GM19023 (cell line): ENCODE results near the gene EML6.
"Not testable (repeated sequence)": the region's sequence is repeated elsewhere in the genome, so short reads cannot be mapped to it uniquely, and the experiment has no call there.

Experiments used
- ATAC-seq: cut with Tn5 transposase; IDR thresholded peaks from one replicate; pipeline ENCODE4 v1.9.1; 2021; ENCODE audit warnings: mild to moderate bottlenecking, moderate library complexity; ENCODE audit not compliant: unreplicated experiment

The EML6 gene

DNA sequence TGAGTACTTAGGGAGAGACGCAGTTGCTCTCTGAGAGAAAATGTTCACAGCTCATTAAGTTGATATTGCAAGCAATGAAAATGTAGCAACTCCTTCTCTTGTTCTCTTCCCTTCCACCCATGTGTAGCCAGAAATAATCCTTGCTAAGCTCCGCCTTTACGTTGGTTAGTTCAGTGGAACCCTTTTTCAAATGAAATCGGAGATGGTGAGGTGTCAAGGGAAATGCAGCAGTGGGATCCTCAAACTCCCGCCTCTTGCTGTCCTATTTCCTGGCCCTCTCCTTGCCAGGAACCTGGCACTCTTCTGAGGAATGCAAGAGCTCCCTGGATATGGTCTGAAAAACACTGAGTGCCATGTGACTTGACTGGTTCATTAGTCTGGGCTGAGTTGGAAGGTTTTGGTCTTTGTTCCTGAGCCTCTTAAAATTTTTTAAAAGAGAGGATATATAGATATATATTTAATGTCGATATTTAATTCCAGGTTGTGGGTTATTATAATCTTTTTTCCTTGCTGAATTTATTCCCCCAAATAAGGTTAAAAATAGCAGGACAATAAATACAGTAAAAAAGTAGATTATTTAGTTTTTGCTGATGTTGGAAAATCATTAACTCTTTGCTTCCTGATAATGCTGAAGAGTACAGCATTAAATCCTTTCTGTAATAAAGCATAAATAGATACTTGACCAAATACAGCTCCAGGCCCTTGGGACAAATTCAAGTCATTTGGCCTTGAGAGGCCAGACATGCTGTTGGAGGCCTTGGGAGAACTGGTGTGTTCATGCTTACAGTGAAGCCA is 116.2 kb downstream of the EML6 start:
- ATAC-seq, result no peak

DNA sequence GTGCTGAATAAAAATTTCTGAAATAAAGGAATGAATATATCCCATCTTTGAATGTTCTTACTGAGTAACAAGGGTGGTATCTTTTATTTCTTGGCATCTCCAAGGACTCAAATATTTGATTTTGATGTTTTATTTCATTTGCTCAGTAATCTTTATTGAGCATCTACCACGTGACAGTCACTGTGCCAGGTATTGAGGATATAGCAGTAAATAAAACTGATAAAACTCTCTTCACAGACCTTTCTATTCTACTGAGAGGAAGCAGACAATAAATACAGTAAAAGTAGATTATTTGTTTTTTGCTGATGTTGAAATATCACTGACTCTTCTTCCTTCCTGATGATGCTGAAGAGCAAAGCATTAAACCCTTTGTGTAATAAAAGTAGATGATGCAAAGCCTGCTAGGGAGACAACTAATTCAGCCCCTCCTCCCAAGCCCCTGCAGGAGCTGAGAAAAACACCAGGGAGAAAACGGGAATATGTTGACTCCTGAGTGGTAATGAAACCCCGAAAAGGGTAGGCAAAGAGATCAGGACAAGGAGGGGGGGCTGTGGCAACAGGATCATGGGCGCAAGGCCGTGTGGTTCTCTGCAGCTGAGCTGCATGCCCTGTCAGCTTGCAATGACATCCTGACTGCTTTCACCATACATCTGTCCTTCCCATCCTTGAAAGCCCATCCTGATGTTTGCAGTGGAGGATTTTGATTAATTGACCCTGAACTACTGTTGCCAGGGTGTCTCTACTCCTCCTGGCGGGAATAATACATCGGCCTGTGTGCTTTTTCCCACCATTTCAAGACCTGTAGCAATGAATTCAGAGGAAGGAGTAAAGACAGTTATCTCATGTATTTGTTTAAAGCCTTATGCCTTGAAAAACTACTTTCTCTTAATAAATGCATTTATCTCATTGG is 117.4 kb downstream of the EML6 start:
- ATAC-seq, result no peak

DNA sequence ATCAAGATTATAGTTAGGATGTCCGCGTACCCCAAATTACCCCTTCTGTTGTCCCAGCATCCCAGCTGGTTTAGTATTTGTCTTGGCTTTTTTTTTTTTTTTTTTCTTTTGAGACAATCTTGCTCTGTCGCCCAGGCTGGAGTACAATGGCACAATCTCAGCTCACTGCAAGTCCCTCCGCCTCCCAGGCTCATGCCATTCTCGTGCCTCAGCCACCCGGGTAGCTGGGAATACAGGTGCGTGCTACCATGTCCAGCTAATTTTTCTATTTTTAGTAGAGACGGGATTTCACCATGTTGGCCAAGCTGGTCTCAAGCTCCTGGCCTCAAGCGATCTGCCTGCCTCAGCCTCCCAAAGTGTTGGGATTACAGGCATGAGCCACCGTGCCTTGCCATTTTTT is 118.0 kb downstream of the EML6 start:
- ATAC-seq, result not testable (repeated sequence)

DNA sequence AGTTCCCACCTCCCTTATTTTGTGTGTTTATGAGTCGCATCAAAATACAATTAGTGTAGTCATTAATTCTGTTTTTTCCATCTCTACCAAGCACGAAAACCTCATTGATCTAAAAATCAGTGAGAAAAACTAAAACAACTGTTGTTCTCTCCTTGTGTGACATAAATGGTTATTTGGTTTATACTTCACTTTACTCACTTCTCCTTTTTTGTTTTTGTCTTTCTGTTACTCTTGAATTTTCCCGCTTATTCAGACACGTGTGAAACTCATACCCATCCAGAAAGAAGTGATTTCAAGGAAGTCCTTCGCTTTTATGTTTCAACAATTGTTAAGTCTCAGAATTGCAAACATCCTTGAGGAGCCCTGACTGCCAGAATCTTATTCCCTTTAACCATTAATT is 121.6 kb downstream of the EML6 start:
- no peak for ATAC-seq

DNA sequence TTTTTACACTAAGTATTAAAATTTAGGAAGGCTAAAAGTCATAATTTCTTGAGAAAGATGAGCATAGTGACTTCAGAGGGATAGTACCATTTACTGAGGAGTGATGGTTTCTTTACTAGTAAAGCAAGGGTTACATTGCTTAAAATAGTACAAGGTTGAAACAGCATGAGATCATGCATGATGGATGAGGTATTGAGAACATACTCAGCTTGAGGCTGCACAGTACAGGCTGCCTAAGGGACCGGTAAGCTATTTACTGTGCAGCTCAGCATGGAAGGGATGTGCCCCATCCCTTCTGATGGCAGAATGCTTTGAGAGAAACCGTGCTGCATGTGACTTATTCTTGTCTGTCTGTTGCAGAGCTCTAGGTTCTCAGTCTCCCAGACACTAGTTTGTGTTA is 122.1 kb downstream of the EML6 start:
- ATAC-seq, result no peak

DNA sequence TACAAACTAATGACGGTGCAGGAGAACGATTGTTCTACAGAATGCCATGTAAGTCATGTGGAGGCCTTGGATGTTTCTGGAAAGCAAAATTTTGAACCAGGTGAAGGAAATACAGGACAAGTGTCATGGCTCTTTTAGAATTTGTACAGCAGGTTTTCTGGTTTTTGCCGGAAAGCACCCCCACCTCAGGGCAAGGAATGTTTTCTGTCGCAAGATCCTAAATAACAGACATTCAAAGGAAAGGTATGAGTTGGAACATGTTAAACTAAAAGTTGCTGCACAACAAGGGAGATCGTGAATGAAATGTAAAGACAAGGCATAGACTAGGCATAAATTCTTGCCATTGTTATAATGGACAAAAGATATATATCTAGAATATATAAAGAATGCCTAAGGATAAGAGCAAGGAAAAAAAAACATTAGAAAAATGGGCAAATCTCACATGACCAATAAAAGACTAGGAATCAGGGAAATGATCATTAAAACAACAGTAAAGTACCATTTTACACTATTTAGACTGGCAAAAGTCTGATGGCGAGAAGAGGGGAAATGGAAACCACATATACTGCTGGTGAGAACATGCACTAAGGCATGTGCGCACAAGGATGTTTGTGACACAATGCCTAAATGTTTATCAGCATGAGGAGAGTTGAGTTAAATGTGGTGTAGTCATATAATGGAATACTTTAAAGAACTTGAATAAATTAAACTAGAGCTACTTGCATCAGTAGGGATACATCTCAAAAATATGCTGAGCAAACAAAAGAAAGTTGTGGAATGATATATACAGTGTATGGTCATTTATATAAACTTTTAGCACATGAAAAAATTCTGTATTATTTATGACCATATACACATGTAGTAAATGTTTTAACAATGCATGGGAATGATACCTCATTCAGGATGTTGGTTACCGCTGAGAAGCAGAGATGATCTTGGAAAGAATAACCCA is 127.0 kb downstream of the EML6 start:
- ATAC-seq, result no peak

DNA sequence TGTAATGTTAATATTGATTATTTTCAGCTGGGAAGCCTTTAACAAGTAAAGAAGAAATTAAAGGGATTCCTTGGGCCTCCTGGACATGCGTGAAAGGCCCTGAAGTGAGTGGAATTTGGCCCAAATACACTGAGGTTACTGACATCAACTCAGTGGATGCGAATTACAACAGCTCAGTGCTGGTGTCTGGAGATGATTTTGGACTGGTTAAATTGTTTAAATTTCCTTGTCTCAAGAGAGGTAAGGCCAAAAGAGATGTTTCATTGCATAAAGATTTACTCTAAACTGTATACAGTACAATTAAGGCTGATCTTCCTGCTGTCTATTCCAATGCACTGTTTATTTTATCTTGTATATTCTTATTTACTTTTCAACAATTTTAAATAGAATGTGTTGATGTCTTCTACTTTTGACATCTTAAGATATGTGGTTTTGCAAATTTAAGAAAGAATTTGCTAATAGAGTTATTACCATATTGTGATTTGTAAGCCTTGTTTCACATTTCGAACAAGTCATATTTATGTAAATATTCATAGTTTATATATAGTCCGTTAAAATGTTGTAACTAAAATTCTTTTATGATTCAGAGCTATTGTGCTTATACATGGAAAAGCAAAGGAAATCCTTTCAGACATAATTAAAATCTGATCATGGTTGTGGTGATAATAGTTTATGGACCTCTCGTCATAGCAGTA is 130.3 kb downstream of the EML6 start:
- no peak for ATAC-seq

DNA sequence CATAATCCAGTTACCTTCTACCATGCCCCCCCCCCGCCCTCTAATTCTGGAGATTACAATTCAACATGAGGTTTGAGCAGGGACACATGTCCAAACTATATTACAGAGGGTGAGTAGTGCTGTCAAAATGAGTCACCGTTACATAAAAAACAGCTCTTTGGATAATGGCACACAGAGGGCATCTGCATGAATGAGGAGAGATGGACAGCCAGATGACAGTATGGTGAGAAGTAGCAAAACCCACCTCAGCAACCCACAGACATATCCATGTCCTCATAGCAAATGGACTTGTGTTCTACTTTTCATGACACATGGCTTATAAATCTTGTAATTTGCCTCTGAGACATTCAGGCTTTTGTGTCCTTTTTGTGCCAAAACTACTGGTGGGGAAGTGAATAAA is 132.0 kb downstream of the EML6 start:
- no peak for ATAC-seq

DNA sequence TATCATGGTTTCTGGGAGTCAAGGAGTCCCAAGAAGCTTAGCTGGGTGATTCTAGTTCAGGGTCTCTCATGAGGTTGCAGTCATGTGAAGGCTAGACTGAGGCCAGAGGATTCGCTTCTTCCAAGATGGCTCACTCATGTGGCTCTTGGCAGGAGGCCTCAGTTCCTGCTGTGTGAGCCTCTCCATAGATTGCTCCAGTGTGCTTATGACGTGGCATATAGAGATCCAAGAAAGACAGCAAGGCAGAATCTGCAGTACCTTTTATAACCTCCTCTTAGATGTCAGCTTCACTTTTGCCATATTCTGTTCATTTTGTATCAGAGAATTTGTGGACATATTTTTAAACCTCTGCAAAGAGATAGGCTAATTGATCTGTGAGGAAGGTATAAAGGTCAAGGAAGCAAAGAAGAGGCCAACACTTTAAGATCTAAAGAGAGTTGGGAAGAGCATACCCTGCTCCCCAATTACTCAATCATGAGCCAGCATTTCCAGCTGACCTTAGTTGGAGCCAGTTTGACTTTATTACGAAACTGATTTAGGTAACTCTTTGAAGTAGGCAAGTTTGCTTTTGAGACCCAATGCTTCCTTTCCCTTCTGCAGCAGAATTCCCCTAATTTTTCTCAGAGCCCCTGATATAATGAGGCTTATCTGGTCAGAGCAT is 134.7 kb downstream of the EML6 start:
- ATAC-seq, result no peak

DNA sequence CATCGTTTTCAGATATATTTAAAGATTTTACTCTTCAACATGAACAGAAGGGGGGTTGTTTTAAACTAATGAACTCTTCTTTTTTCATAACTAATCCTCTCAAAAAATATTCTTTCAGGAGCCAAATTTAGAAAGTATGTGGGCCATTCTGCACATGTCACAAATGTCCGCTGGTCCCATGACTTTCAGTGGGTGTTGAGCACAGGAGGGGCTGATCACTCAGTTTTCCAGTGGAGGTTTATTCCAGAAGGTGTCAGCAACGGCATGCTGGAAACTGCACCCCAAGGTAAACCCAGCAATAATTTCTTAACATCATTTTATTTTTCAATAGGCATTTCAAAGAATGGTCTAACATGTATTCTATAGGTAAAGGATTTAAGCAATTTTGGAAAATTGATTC is 136.0 kb downstream of the EML6 start:
- ATAC-seq, result no peak

DNA sequence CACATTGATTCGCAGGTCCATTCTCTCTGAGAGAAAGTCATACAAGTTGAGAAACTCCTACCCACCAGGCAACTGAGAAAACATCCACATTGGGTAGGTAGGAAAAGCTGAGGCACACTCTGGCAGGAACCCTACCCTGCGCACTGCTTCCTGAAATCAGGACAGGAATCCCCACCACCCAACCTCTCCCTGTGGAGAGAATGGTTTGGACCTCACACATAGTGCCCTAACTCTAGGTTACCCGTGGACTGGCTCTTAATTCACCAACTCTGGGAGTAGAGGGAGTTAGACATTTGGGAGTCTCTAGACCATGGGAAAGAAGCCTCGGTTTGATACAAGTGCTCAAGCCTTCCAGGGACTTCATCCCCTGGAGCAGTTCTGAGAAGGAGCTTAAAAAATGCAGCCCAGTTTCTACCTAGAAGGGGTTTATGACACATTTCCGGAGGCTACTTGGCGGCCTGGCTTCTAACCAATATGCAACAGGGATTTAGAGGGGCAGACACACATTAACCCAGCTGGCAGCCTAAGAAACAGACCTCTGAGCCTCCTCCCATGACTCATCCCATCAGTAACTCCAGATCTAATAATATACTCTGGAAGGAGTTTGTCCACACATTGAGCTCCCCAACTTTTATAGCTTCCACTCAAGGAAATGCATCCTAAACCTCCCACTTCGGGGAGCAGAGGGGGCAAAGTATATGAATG is 136.7 kb downstream of the EML6 start:
- no peak for ATAC-seq

DNA sequence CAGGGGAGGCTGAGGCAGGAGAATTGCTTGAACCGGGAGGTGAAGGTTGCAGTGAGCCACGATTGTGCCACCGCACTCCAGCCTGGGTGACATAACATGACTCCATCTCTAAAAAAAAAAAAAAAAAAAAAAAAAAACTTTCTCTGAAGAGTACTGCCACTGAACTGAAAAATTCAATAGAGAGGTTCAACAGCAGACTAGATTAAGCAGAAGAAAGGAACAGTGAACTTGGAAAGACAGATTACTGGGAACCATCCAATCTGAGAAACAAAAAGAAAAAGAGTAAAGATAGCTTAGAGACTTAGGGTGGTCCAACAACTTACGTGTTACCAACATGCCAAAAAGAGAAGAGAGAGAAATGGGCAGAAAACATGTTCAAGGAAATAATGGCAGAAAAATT is 138.8 kb downstream of the EML6 start:
- ATAC-seq, result no peak

DNA sequence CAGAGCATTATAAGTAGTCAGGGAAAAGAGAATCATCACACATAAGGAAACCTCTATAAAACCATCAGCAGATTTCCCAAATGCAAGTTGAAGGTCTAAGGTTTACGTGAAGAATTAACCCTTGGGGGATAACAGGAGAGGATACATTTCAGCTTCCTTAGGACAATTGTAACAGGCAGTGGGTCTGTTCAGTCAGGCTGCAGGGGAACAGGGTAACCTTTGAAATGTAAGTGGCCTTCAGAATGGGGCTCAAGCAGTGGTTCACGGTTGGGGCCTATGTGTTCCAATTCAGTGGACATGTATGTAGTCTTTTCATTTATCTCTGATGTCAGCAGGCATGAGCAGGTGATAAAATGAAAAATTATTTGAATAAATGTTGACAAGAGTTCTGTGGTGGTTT is 139.3 kb downstream of the EML6 start:
- no peak for ATAC-seq

DNA sequence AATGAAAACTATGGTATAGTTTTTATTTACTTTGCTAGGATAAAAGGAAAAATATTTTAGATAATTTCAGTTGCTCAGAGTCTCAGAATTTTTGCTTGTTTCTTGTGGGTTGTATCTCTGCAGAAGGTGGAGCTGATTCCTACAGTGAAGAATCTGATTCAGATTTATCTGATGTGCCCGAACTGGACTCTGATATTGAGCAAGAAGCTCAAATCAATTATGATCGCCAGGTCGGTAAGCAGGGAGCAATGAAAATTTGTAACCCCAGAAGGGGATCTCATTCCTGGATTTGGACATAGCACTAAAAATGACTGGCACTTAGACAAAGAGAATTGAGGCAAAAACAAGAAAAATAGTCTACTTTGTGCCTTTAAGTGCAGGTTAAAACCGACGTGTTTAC is 140.2 kb downstream of the EML6 start:
- no peak for ATAC-seq

DNA sequence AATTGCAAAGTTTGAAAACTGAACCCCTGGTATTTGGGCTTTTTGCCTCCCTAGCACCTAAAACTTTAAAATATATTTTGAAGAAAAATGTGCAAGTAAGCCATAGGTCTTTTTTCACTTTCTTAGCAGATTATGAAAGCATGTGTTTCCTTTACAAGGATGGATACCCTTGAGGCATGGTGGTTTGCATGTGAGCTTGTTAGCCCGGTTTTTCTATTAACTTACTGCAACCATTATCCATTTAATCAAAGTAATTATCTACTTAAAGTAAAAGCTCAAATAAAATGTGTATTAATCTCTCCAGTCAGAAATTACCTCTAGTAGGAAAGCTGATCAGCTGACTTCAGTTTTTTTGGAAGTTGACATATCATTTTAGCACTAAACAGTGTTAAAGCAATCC is 140.6 kb downstream of the EML6 start:
- no peak for ATAC-seq

DNA sequence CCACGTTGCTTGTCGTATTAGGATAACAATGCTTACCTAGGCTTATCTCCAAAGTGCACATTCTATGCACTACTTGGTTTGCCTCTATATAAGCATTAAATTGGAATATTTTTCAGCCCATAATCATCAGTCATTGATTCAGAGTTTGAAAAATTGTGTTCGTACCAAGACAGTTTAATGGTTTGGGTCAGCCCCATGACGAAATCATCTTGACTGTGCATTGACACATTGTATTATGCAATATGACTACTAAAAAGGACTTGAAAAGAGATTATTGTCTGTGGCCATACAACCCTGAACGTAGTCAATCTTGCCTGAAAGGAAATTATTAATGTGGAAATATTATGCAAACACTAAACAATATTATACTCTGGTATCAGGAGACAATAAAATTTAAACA is 141.3 kb downstream of the EML6 start:
- ATAC-seq, result no peak

DNA sequence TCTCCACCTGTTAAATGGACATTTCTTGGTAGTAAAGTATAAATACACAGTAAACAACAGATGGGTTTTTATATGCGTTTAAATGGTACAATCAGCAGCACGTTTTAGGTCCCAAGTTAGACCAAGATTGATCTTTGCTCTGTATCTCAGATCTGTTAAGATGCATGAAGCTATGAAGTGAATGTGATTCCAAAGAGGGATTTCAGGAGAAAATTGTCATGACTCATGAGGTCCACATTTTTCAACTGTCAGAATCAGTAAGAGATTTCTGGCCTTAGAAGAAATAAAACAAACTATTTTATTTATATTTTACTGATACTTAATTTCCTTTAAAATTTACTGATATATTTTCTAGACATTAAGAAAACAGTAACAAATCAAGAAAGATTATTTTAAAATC is 142.7 kb downstream of the EML6 start:
- no peak for ATAC-seq

DNA sequence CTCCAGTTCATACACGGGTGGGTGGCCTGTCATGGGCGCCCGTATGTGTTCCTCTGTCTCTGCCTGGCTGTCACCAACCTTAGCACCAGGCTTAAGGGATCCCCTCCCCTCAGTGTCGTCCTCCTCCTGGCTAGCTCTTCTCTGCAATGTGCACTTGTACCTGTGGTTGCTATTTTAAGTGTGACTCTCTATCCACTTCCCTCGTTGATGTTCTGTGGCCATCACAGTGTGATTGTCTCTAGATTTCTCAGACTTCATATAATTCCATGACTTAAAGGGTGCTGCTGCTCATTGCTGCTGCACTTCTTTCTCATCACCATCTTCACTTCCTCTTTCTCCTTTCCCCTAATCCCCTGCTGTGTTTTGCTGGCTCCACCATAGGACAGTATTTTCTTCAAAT is 143.4 kb downstream of the EML6 start:
- ATAC-seq, result peak; percentile 74

DNA sequence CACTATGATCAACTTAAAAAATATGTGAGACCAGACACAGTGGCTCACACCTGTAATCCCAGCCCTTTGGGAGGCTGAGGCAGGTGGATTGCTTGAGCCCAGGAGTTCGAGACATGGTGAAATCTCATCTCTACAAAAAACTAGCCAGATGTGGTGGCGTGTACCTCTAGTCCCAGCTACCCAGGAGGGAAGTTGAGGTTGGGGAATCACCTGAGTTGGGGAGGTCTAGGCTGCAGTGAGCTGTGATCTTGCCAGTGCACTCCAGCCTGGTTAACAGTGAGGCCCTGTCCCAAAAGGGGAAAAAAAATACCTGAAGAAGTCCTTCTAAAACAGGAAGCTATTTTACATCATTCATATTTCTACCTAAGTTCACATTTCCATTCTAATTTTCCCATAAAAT is 144.0 kb downstream of the EML6 start:
- ATAC-seq, result peak; percentile 65
